ENCODE data around the gene MYOF. TPM values are rescaled to one million over a fixed set of nuclear protein-coding genes. Genes with fewer than 3 reads are reported as not detected.

The MYOF gene
- total and polyA plus RNA-seq, 8 donors: 5.0 to 111 (median 36.0) TPM

DNA sequence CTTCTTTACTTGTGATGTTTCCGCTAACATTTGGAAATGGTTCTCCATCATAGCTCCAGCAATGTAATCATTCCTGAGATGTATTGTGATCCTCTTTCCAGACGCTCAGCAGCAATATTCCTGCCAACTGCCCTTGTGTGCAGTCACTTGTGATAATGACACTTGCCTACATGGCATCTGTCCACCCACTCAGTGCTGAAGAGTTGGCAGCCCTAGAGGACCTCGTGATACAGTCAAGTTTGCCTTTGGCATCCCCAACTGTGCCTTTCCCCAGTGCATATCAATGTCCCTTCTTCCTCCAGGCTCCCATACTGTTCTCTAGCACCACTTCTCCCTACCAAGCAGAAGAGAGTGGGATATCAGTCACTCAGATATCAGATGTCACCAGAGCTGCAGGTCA, 64.9 kb downstream of the MYOF start:
- H3K27ac ChIP-seq: no peak overlapping the region
- 73 to 83% (median 78%) methylated on average over 3 of the region's 3 CpGs for WGBS, 5 donors
- intact Hi-C loops (cut with DNase I; ENCODE audit: low total_unique reads): no loop called here

GRCh38 chr10:93416824-93417223, 65.3 kb downstream of the MYOF start:
- intact Hi-C loops (cut with DNase I; ENCODE audit: low total_unique reads): no loop called here
- H3K9me3 ChIP-seq: no peaks in the 10 kb centered on the region
- no peak overlapping the region for H3K4me3 ChIP-seq
- no peaks in the 10 kb centered on the region for H3K27me3 ChIP-seq
- no peak overlapping the region for H3K27ac ChIP-seq
- peaks cover 5 to 51% (median 29%) of the 10 kb centered on the region in 4 donors for H3K4me1 ChIP-seq
- WGBS, 5 donors: 92 to 98% (median 96%) methylated on average over 4 of the region's 4 CpGs
- TF ChIP-seq POLR2A (IDR thresholded peaks at IDR 0.05): no peak
- TF ChIP-seq EP300 (IDR thresholded peaks at IDR 0.05): no peak
- peaks cover 0 to 8% (median 3%) of the 10 kb centered on the region in 4 donors for H3K36me3 ChIP-seq
- DNase-seq: no peak

More for the DNA sequence above, 64.9 kb downstream of the MYOF start:
- Histone ChIP-seq H3K27me3 (no peaks in the 10 kb centered on the region), H3K4me1 (peaks cover 10 to 51% (median 31%) of the 10 kb centered on the region in 4 donors), H3K36me3 (peaks cover 0 to 8% (median 3%) of the 10 kb centered on the region in 4 donors), H3K9me3 (no peaks in the 10 kb centered on the region), H3K4me3 (no peak overlapping the region)
- no peak for DNase-seq
- TF ChIP-seq EP300 (IDR thresholded peaks at IDR 0.05) (no peak), POLR2AphosphoS5 (IDR thresholded peaks at IDR 0.05) (no peak), CTCF (IDR thresholded peaks at IDR 0.05) (no peak), POLR2A (IDR thresholded peaks at IDR 0.05) (no peak)

DNA sequence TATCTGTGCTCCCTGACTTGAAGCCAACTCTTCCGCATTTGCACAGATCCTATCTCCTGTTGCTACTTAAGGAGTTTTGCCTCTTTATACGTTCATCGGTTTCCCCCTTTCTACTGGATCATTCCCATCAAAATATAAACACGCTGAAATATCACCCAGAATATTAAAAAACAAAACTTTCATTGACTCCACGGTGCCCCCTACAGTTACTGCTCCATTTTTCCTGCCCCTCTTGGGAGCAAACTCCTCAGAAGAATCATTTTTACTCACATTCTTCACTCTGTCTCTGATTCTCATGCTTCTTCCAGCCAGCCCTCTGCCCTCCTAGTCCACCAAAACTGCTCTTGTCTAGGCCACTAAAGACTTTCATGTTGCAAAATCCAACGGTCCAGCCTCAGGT, 66.4 kb downstream of the MYOF start:
- Histone ChIP-seq H3K9me3 (no peaks in the 10 kb centered on the region), H3K36me3 (peaks cover 0 to 8% (median 5%) of the 10 kb centered on the region in 4 donors), H3K4me1 (peaks cover 0 to 45% (median 22%) of the 10 kb centered on the region in 4 donors), H3K27ac (no peak overlapping the region), H3K27me3 (no peaks in the 10 kb centered on the region), H3K4me3 (no peak overlapping the region)
- WGBS, 5 donors: 69 to 80% (median 78%) methylated on average over 6 of the region's 6 CpGs
- intact Hi-C loops (cut with DNase I; ENCODE audit: low total_unique reads): no loop called here
- no peak for DNase-seq
- TF ChIP-seq POLR2AphosphoS5 (IDR thresholded peaks at IDR 0.05): no peak
- TF ChIP-seq EP300 (IDR thresholded peaks at IDR 0.05): no peak
- no peak for TF ChIP-seq POLR2A (IDR thresholded peaks at IDR 0.05)
- no peak for TF ChIP-seq CTCF (IDR thresholded peaks at IDR 0.05)

GRCh38 chr10:93413252-93413689, 68.9 kb downstream of the MYOF start:
- Histone ChIP-seq H3K27ac (peak overlapping the region in 4 of 5 donors; percentile 18 to 47 (median 26)), H3K4me1 (peaks cover 0 to 31% (median 15%) of the 10 kb centered on the region in 4 donors), H3K36me3 (peaks cover 2 to 27% (median 22%) of the 10 kb centered on the region in 4 donors), H3K9me3 (no peaks in the 10 kb centered on the region), H3K27me3 (no peaks in the 10 kb centered on the region), H3K4me3 (no peak overlapping the region)
- intact Hi-C loops (cut with DNase I; ENCODE audit: low total_unique reads): no loop called here
- 49 to 65% (median 60%) methylated on average over 3 of the region's 3 CpGs for WGBS, 5 donors
- peak in 1 of 2 donors; percentile 46 for DNase-seq
- TF ChIP-seq EP300 (IDR thresholded peaks at IDR 0.05) (no peak), POLR2AphosphoS5 (IDR thresholded peaks at IDR 0.05) (no peak), CTCF (IDR thresholded peaks at IDR 0.05) (no peak), POLR2A (IDR thresholded peaks at IDR 0.05) (no peak)

DNA sequence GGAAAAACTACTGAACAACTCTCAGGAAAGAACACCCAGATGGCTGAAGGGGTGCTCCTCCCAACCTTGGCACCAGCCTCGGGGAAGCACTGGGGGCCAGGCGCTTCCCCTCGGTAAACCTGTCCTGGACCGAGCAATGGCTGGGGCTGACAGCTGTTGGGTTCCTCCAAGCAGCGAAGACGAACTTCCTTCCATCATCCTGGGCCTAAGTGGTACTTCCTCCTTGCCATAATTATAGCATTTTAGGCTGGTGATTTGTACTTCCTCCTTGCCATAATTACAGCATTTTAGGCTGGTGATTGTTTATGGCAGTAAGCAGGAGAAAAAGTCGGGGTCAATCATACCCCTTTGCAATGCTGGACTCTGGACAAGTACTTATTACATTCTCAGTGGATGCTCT, 69.3 kb downstream of the MYOF start:
- TF ChIP-seq CTCF (IDR thresholded peaks at IDR 0.05) (no peak), POLR2A (IDR thresholded peaks at IDR 0.05) (no peak), EP300 (IDR thresholded peaks at IDR 0.05) (no peak), POLR2AphosphoS5 (IDR thresholded peaks at IDR 0.05) (no peak)
- Histone ChIP-seq H3K9me3 (no peaks in the 10 kb centered on the region), H3K4me1 (peaks cover 0 to 27% (median 12%) of the 10 kb centered on the region in 4 donors), H3K27me3 (no peaks in the 10 kb centered on the region), H3K27ac (peak overlapping the region in 4 of 5 donors; percentile 18 to 47 (median 26)), H3K36me3 (peaks cover 4 to 32% (median 26%) of the 10 kb centered on the region in 4 donors), H3K4me3 (no peak overlapping the region)
- intact Hi-C loops (cut with DNase I; ENCODE audit: low total_unique reads): no loop called here
- 24 to 41% (median 33%) methylated on average over 7 of the region's 7 CpGs for WGBS, 5 donors
- peak in 1 of 2 donors; percentile 16 for DNase-seq

Measured in stomach (tissue), 9 donors.